Osteocyte (in vitro differentiated cells): ENCODE data around the gene RBMS1. TPM values are rescaled to one million over a fixed set of nuclear protein-coding genes. Genes with fewer than 3 reads are reported as not detected.
"Not testable (repeated sequence)": the region's sequence is repeated elsewhere in the genome, so short reads cannot be mapped to it uniquely, and the experiment has no call there.

Experiments
- DNase-seq: peaks from one replicate; pipeline ENCODE4 v3.0.0; 2021; ENCODE audit warnings: mixed read lengths; ENCODE audit not compliant: unreplicated experiment; ENCODE audit errors: extremely low spot score
- H3K27ac Mint-ChIP-seq: one replicate; pipeline ENCODE4 v1.8.0; 2021; ENCODE audit warnings: mild to moderate bottlenecking, mixed read lengths; ENCODE audit not compliant: unreplicated experiment
- H3K27me3 Mint-ChIP-seq: one replicate; pipeline ENCODE4 v1.8.0; 2021; ENCODE audit warnings: mixed read lengths; ENCODE audit not compliant: unreplicated experiment
- H3K36me3 Mint-ChIP-seq: one replicate; pipeline ENCODE4 v1.8.0; 2021; ENCODE audit warnings: mixed read lengths; ENCODE audit not compliant: unreplicated experiment
- H3K4me1 Mint-ChIP-seq: one replicate; pipeline ENCODE4 v1.8.0; 2021; ENCODE audit warnings: mixed read lengths; ENCODE audit not compliant: unreplicated experiment
- H3K4me3 Mint-ChIP-seq: one replicate; pipeline ENCODE4 v1.8.0; 2021; ENCODE audit warnings: mild to moderate bottlenecking, moderate library complexity, mixed read lengths; ENCODE audit not compliant: unreplicated experiment
- H3K9me3 Mint-ChIP-seq: one replicate; pipeline ENCODE4 v1.8.0; 2021; ENCODE audit warnings: mixed read lengths; ENCODE audit not compliant: unreplicated experiment
- total RNA-seq: library from RNA; stranded (reverse); gene quantifications from 2 replicates; pipeline ENCODE4 v1.2.1, GENCODE V29; 2021
- TF ChIP-seq, protein P1 (sequence below): fragments of 200-600 bp; sonication (generic); IDR thresholded peaks from 2 replicates; pipeline ENCODE4 v1.5.0; 2021; ENCODE audit warnings: antibody characterized with exemption, mild to moderate bottlenecking, moderate library complexity

Gene RBMS1
- total RNA-seq, 1 donor from 2014 or later: 169 TPM

DNA sequence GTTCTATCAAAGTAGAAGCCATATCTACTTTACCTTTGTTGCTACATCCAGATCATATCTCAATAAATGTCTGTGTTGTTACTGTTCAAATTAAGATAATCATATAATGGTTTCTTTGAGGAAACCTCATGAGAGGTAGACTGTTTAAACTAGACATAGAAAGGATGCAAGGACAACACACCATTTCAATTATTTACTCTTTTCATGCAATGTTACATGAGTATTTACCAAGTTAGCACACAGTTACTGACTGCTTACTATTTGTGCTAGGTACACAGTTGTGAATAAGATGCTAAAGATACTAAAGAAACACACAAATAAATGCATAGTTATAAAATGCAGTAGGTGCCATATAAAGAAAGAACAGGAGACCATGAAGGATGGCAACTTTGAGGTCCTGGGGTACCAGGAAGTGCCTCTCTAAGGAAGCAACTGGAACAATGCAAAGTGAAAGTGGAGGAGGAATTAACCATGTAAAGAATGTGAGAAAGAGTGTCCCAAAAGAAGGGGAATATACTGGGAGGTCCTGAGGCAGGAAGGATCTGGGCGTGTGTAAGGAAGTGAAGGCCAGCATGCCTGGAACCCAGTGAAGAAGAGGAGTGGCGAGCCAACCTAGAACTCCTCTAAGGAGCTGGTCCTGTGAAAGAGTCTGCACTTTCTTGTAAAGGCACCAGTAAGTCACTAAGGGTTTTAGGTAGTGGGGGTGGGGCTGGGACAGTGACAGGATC, 39.4 kb downstream of the RBMS1 start:
- peaks cover 30% of the 10 kb centered on the region for H3K4me1 Mint-ChIP-seq
- H3K9me3 Mint-ChIP-seq: no peaks in the 10 kb centered on the region
- H3K4me3 Mint-ChIP-seq: no peak overlapping the region
- no peak for DNase-seq
- peaks cover 15% of the 10 kb centered on the region for H3K36me3 Mint-ChIP-seq
- TF ChIP-seq, protein P1, sequence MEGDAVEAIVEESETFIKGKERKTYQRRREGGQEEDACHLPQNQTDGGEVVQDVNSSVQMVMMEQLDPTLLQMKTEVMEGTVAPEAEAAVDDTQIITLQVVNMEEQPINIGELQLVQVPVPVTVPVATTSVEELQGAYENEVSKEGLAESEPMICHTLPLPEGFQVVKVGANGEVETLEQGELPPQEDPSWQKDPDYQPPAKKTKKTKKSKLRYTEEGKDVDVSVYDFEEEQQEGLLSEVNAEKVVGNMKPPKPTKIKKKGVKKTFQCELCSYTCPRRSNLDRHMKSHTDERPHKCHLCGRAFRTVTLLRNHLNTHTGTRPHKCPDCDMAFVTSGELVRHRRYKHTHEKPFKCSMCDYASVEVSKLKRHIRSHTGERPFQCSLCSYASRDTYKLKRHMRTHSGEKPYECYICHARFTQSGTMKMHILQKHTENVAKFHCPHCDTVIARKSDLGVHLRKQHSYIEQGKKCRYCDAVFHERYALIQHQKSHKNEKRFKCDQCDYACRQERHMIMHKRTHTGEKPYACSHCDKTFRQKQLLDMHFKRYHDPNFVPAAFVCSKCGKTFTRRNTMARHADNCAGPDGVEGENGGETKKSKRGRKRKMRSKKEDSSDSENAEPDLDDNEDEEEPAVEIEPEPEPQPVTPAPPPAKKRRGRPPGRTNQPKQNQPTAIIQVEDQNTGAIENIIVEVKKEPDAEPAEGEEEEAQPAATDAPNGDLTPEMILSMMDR: no peak
- H3K27ac Mint-ChIP-seq: no peak overlapping the region
- no peaks in the 10 kb centered on the region for H3K27me3 Mint-ChIP-seq

DNA sequence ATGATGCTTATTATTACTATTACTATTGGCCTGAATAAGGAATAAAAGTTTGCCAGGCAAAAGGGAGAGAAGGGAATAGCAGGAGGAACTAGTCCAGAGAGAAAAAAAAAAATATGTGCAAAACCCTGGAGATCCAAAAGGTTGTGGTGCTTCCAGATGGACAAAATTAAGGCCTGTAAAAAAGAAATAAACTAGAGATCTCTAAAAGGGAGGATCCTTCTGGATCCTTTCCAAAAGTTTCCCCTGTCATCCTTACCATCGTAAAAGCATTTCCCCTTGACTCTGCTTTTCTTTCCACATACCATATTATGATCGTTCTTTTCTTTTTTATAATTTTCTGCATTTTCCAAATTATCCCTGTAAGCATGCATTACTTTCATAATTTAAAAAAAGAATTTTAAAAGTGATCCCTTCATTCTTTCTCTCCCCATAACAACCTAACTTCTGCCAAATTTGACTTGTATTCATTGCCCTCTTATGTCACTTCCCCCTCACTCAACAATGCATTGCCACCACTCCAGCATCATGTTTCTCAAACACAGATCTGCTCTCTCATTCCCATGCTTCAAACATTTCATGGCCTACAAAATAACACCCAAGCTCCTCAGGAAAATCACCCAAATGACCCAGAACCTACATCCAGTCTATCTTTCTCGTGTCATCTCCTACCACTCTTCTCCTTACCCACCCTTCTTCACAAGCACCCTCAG, 40.3 kb downstream of the RBMS1 start:
- H3K27me3 Mint-ChIP-seq: no peaks in the 10 kb centered on the region
- TF ChIP-seq, protein P1: no peak
- peaks cover 22% of the 10 kb centered on the region for H3K4me1 Mint-ChIP-seq
- peaks cover 15% of the 10 kb centered on the region for H3K36me3 Mint-ChIP-seq
- no peaks in the 10 kb centered on the region for H3K9me3 Mint-ChIP-seq
- H3K4me3 Mint-ChIP-seq: no peak overlapping the region
- no peak overlapping the region for H3K27ac Mint-ChIP-seq
- no peak for DNase-seq

DNA sequence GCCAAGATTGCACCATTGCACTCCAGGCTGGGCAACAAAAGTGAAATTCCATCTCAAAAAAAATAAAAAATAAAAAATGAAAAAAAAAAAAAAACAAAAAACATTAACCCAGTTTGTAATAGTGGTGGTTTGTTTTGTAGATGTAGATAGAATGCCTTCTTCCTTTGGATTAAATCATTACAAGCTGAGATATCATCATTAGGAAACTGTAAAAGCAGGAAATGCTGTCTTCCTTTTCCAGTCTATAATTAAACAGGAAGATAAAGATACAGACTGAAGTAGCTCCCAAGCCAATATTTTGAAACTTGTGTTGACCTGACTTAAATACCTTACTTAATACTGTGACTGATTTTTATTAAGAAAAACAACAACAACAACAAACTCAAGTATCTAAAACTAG, 43.1 kb downstream of the RBMS1 start:
- DNase-seq: no peak
- no peaks in the 10 kb centered on the region for H3K9me3 Mint-ChIP-seq
- TF ChIP-seq, protein P1: no peak
- H3K4me1 Mint-ChIP-seq: peaks cover 7% of the 10 kb centered on the region
- H3K36me3 Mint-ChIP-seq: peaks cover 11% of the 10 kb centered on the region
- no peaks in the 10 kb centered on the region for H3K27me3 Mint-ChIP-seq
- no peak overlapping the region for H3K4me3 Mint-ChIP-seq
- no peak overlapping the region for H3K27ac Mint-ChIP-seq

DNA sequence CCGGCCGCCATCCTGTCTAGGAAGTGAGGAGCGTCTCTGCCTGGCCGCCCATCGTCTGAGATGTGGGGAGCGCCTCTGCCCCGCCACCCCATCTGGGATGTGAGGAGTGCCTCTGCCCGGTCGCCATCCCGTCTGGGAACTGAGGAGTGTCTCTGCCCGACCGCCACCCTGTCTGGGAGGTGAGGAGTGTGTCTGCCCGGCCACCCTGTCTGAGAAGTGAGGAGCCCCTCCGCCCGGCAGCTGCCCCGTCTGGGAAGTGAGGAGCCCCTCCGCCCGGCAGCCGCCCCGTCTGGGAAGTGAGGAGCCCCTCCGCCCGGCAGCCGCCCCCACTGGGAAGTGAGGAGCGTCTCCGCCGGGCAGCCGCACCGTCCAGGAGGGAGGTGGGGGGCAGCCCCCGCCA, 44.8 kb downstream of the RBMS1 start:
- H3K36me3 Mint-ChIP-seq, H3K4me1 Mint-ChIP-seq: not testable (repeated sequence)

DNA sequence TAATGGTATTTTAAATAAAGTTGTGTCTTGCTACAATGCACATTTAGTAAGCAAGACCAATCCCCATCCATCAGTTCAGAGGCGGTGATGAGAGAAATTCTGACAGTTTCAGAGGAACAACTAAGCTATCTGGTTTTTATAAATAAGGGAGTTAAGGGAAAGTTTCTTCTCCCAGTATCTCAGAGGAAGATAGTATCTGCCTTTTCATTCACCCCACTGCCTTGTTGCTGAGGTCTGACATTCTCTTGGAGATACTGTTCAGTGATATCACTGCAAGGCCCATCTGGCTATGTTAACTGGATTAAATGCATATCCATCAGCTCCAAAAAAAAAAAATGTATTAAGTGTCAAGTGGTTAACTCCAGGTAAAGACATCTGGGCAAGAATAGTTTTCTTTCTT, 47.9 kb downstream of the RBMS1 start:
- Mint-ChIP-seq H3K4me1 (peaks cover 10% of the 10 kb centered on the region), H3K4me3 (no peak overlapping the region), H3K9me3 (peaks cover 4% of the 10 kb centered on the region), H3K27ac (no peak overlapping the region), H3K27me3 (no peaks in the 10 kb centered on the region), H3K36me3 (peaks cover 20% of the 10 kb centered on the region)
- TF ChIP-seq, protein P1: no peak
- DNase-seq: no peak

More for the DNA sequence above, 44.8 kb downstream of the RBMS1 start:
- not testable (repeated sequence) for H3K27ac Mint-ChIP-seq, DNase-seq, H3K27me3 Mint-ChIP-seq, H3K9me3 Mint-ChIP-seq, H3K4me3 Mint-ChIP-seq
